GM12878 (cell line): ENCODE data around the gene KCNK4. TPM values are rescaled to one million over a fixed set of nuclear protein-coding genes. Genes with fewer than 3 reads are reported as not detected.

Experiments
- ATF2 ChIP-seq: IDR thresholded peaks from 2 replicates; pipeline ENCODE4 v1.6.1; 2012; ENCODE audit warnings: low read length, inconsistent platforms
- BRCA1 ChIP-seq: IDR thresholded peaks from 2 replicates; pipeline ENCODE4 v1.6.1; 2011; ENCODE audit warnings: low read depth, low read length, improper control_type of control experiment
- CBX5 ChIP-seq: sonication (generic); IDR thresholded peaks from 2 replicates; pipeline ENCODE4 v1.6.1; 2016; ENCODE audit warnings: low read depth, moderate library complexity, mild to moderate bottlenecking, inconsistent platforms
- CEBPB ChIP-seq, 2 experiments: fragments of 150-350 bp in 1 of 2; IDR thresholded peaks; 2 replicates each; pipeline ENCODE4 v1.6.1; 2012 to 2014; ENCODE audit warnings: low read depth in 2 of 2, low read length in 2 of 2, borderline replicate concordance in 1 of 2, inconsistent platforms in 1 of 2
- EP300 ChIP-seq, 2 experiments: fragments of 150-350 bp in 1 of 2; IDR thresholded peaks; 2 replicates each; pipeline ENCODE4 v1.6.1; 2011 to 2012; ENCODE audit warnings: low read depth in 2 of 2, low read length in 2 of 2, borderline replicate concordance in 1 of 2, improper control_type of control experiment in 1 of 2, inconsistent platforms in 1 of 2; ENCODE audit not compliant: control insufficient read depth in 1 of 2
- KAT2A ChIP-seq: conservative IDR thresholded peaks from 2 replicates; pipeline ENCODE4 v1.6.1; 2011; ENCODE audit warnings: low read depth, low read length; ENCODE audit not compliant: control insufficient read depth
- NBN ChIP-seq: fragments of 450-650 bp; IDR thresholded peaks from 2 replicates; pipeline ENCODE4 v1.6.1; 2016
- NFYA ChIP-seq: IDR thresholded peaks from 2 replicates; pipeline ENCODE4 v1.6.1; 2011; ENCODE audit warnings: low read depth, mild to moderate bottlenecking, low read length, improper control_type of control experiment, borderline replicate concordance
- PBX3 ChIP-seq: IDR thresholded peaks from 2 replicates; pipeline ENCODE4 v1.6.1; 2011; ENCODE audit warnings: mild to moderate bottlenecking, low read depth, low read length, moderate library complexity; ENCODE audit not compliant: insufficient replicate concordance
- RAD51 ChIP-seq: fragments of 450-650 bp; IDR thresholded peaks from 2 replicates; pipeline ENCODE4 v1.6.1; 2016; ENCODE audit warnings: moderate library complexity, mild to moderate bottlenecking, inconsistent platforms
- RB1 ChIP-seq: fragments of 450-650 bp; formaldehyde crosslinking; IDR thresholded peaks from 2 replicates; pipeline ENCODE4 v1.6.1; 2017; ENCODE audit warnings: mild to moderate bottlenecking, borderline replicate concordance
- REST ChIP-seq: IDR thresholded peaks from 2 replicates; pipeline ENCODE4 v1.6.1; 2012; ENCODE audit warnings: mild to moderate bottlenecking, low read depth, low read length
- SMAD1 ChIP-seq: fragments of 450-650 bp; IDR thresholded peaks from 2 replicates; pipeline ENCODE4 v1.6.1; 2018; ENCODE audit warnings: mild to moderate bottlenecking, low read depth; ENCODE audit not compliant: partially characterized antibody
- STAT1 ChIP-seq: fragments of 450-650 bp; conservative IDR thresholded peaks from 2 replicates; pipeline ENCODE4 v1.6.1; 2014; ENCODE audit warnings: antibody characterized with exemption, mild to moderate bottlenecking
- TCF12 ChIP-seq: IDR thresholded peaks from 2 replicates; pipeline ENCODE4 v1.6.1; 2011; ENCODE audit warnings: low read depth, mild to moderate bottlenecking, low read length
- USF2 ChIP-seq: IDR thresholded peaks from 2 replicates; pipeline ENCODE4 v1.6.1; 2011; ENCODE audit warnings: low read depth, low read length, improper control_type of control experiment, borderline replicate concordance
- WRNIP1 ChIP-seq: IDR thresholded peaks from 2 replicates; pipeline ENCODE4 v1.6.1; 2011; ENCODE audit warnings: low read depth, low read length, improper control_type of control experiment, borderline replicate concordance
- ZBTB40 ChIP-seq: fragments of 450-650 bp; IDR thresholded peaks from 2 replicates; pipeline ENCODE4 v1.6.1; 2016; ENCODE audit warnings: mild to moderate bottlenecking, moderate library complexity, borderline replicate concordance
- polyA plus RNA-seq, 11 experiments: library from polyadenylated mRNA; depleted of rRNA in 4 of 11; unstranded in 6 of 11; stranded (reverse) in 5 of 11; fragments of >200 nt; fragmentation: Nextera tagmentation in 4 of 11; fragmentation: Illumina TruSeq in 1 of 11; extraction: Ambion mirVana in 4 of 11; extraction: Trizol in 1 of 11; gene quantifications; 1 replicate in 1 of 11; 2 replicates in 10 of 11; pipeline versions ENCODE4 v1.2.1 to v1.2.3, GENCODE V29; 2011 to 2016; ENCODE audit warnings: inconsistent platforms in 2 of 11, missing spikeins in 2 of 11, low read depth in 1 of 11
- total RNA-seq, 4 experiments: library from RNA; depleted of rRNA in 3 of 4; stranded (reverse); fragments of >200 nt in 3 of 4; fragmentation: Illumina TruSeq in 1 of 4; extraction: Trizol in 1 of 4; gene quantifications; 2 replicates each; pipeline versions ENCODE4 v1.2.1 to v1.2.3, GENCODE V29; 2013 to 2021

Gene KCNK4
- total and polyA plus RNA-seq, 10 of the 15 experiments (the other 5 are each of a cell fraction or from before 2014, with no cell fraction given), result 0.04 TPM; not detected in 9

- no peak for TF ChIP-seq REST
- peak; percentile 99 for TF ChIP-seq ZBTB40
- TF ChIP-seq BRCA1, result no peak
- TF ChIP-seq NBN, result peak; percentile 89; the same call in 1 of the 2 replicates
- no peak for TF ChIP-seq RAD51
- 0 out of 2 replicates have a peak, but pooled peaks have one; percentile 22 for TF ChIP-seq RB1
- no peak for TF ChIP-seq NFYA
- no peak for TF ChIP-seq USF2
- TF ChIP-seq CEBPB (IDR thresholded peaks at IDR 0.05; ENCODE audit: borderline replicate concordance in 1 of 2, low read depth in 2 of 2, low read length in 2 of 2), result peak in 1 of 2 experiments; percentile 48; a peak in 1 of 4 replicates
- TF ChIP-seq WRNIP1, result no peak; the same call in 1 of the 2 replicates
- TF ChIP-seq EP300 (IDR thresholded peaks at IDR 0.05; ENCODE audit: borderline replicate concordance in 1 of 2, control insufficient read depth in 1 of 2, low read depth in 2 of 2, low read length in 2 of 2), result no peak
- TF ChIP-seq PBX3, result no peak
- no peak for TF ChIP-seq ATF2
- no peak for TF ChIP-seq TCF12
- no peak; the same call in 1 of the 2 replicates for TF ChIP-seq STAT1
- no peak; the same call in 1 of the 2 replicates for TF ChIP-seq CBX5
- no peak for TF ChIP-seq SMAD1
- TF ChIP-seq KAT2A, result no peak
Measured at GRCh38 chr11:64269540-64270220, 21.4 kb upstream of the KCNK4 start (continued).
